Stimulated activated CD4-positive, alpha-beta T cell treated with anti-CD3 and anti-CD28 coated beads, Interleukin-4, amount 100 ng/mL, for 24 hours (primary cell): ENCODE measurements around the gene GNE.

ENCODE experiments used
- DNase-seq: peaks from one replicate; pipeline ENCODE4 v3.0.0-alpha.2; 2020

The GNE gene

DNA sequence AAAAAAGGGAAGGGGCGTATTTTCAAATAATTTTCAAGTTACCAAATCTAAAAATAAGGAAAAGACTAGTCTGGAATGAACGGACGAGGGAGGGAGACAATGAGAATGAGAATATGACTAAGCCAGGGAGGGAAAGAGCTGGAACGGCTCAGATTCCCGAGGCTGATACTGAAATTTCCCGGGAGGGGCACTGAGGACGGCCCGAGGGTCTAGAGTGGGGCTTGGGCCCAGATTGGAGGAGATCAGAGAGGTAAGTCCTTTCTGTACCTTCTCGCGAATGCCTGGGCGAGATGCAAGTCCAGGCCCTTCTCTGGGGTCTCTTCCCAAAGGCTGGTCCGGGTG lies 92.5 kb downstream of the GNE start:
- DNase-seq: no peak

DNA sequence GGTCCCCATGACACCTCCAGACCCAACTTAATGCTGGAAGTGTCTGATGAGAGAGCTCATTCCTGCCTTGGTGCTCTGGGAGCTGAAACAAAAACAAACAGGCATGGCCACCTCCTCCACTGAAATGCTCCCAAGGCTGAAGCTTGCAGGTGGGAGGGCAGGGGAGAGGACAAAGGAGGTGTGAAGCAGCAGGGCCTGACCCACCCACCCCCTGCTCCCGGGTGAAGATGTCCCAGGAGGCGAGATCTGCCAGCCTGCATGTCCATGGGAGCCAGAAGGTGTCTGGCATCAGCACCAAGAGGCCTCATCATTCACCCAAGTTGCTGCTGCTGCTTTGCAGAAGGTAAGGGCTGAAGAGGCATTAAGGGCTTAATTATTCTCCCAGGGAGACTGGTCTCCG lies 93.3 kb downstream of the GNE start:
- DNase-seq: no peak
